HG03442 (cell line): Measurements from ENCODE around the gene RPL4.

Experiments used
- ATAC-seq: cut with Tn5 transposase; IDR thresholded peaks from one replicate; pipeline ENCODE4 v1.9.1; 2021; ENCODE audit warnings: mild to moderate bottlenecking, moderate library complexity; ENCODE audit not compliant: unreplicated experiment

RPL4 gene

GRCh38 chr15:66459818-66460615 is 44.6 kb downstream of the RPL4 start:
- no peak for ATAC-seq

- ATAC-seq: no peak
Measured at GRCh38 chr15:66456211-66456610, 48.4 kb downstream of the RPL4 start.

- no peak for ATAC-seq
Measured at GRCh38 chr15:66454143-66454542, 50.5 kb downstream of the RPL4 start.

GRCh38 chr15:66452971-66453580 is 51.6 kb downstream of the RPL4 start:
- ATAC-seq: no peak

GRCh38 chr15:66452420-66452819 is 52.2 kb downstream of the RPL4 start:
- ATAC-seq: no peak
